HepG2 (cell line): ENCODE data around the gene PSPH. TPM values are rescaled to one million over a fixed set of nuclear protein-coding genes. Genes with fewer than 3 reads are reported as not detected.

Experiments
- ATAC-seq: fragments of 200-7000 bp; cut with Tn5 transposase; 3 replicates; pipeline ENCODE4 v1.9.1; 2020; ENCODE audit warnings: mild to moderate bottlenecking, moderate library complexity
- BruUV-seq: library from RNA; stranded (reverse); fragments of 400-500 nt; replicated peaks from 2 replicates; lab custom pipeline; 2021; lab: Mats Ljungman, UMichigan
- CTCF ChIA-PET: fragments of 300-600 bp; formaldehyde crosslinking; extraction: SDS; loops from one replicate; lab custom pipeline; 2021; ENCODE audit warnings: low total read pairs, inconsistent platforms, low intra/inter-chr PET ratio; lab: Yijun Ruan, JAX
- POLR2A ChIA-PET: fragments of 350-600 bp; sonication (Branson Sonifier 250); formaldehyde crosslinking; loops from one replicate; lab custom pipeline; 2020; ENCODE audit warnings: antibody characterized with exemption, inconsistent platforms; lab: Yijun Ruan, JAX
- DNase-seq: peaks from one replicate; pipeline ENCODE4 v3.0.0-alpha.2; 2015; ENCODE audit warnings: low spot score
- FAIRE-seq: peaks from 3 replicates; lab custom pipeline; 2011; peaks lifted over from hg19 to GRCh38; lab: Jason Lieb, UNC
- H2AFZ ChIP-seq: one replicate; pipeline ENCODE4 v1.6.1; 2011; ENCODE audit warnings: low read length, inconsistent platforms
- H3K27ac ChIP-seq: fragments of 300-600 bp; 3 replicates; pipeline ENCODE4 v1.8.0; 2011; ENCODE audit warnings: mixed run types, mild to moderate bottlenecking, mixed read lengths, low read length, inconsistent platforms; ENCODE audit not compliant: insufficient read depth; ENCODE audit errors: extremely low read length
- H3K27me3 ChIP-seq, 2 experiments: fragments of 200-600 bp in 1 of 2; 2 replicates in 1 of 2; 3 replicates in 1 of 2; pipeline versions ENCODE4 v1.6.0 to v1.8.0; 2011; ENCODE audit warnings: low read length in 2 of 2, mild to moderate bottlenecking in 2 of 2, moderate library complexity in 2 of 2, inconsistent platforms in 1 of 2; ENCODE audit not compliant: insufficient read depth in 2 of 2, control insufficient read depth in 1 of 2
- H3K36me3 ChIP-seq, 2 experiments: fragments of 200-600 bp in 1 of 2; replicated peaks in 1 of 2; 2 replicates in 1 of 2; 3 replicates in 1 of 2; pipeline versions ENCODE4 v1.5.1 to v1.8.0; 2011; ENCODE audit warnings: low read length in 2 of 2, inconsistent platforms in 1 of 2; ENCODE audit not compliant: insufficient read depth in 2 of 2, control insufficient read depth in 1 of 2
- H3K4me1 ChIP-seq: 2 replicates; pipeline ENCODE4 v1.5.1; 2012; ENCODE audit warnings: low read length, inconsistent platforms; ENCODE audit not compliant: insufficient read depth
- H3K4me2 ChIP-seq: 2 replicates; pipeline ENCODE4 v1.6.0; 2011; ENCODE audit warnings: low read depth, low read length, inconsistent platforms
- H3K4me3 ChIP-seq, 3 experiments: fragments of 200-600 bp in 1 of 3; sonication (generic), shearing (Covaris generic) in 1 of 3; replicated peaks in 1 of 3; 2 replicates each; pipeline ENCODE4 v1.5.1; 2011 to 2016; ENCODE audit warnings: low read length in 3 of 3, inconsistent platforms in 2 of 3, low read depth in 2 of 3, mild to moderate bottlenecking in 2 of 3, control low read depth in 1 of 3, mixed read lengths in 1 of 3; ENCODE audit not compliant: insufficient read depth in 1 of 3
- H3K79me2 ChIP-seq: one replicate; pipeline ENCODE4 v1.6.1; 2011; ENCODE audit warnings: low read length, inconsistent platforms; ENCODE audit not compliant: insufficient read depth
- H3K9ac ChIP-seq: 2 replicates; pipeline ENCODE4 v1.6.0; 2011; ENCODE audit warnings: mild to moderate bottlenecking, low read depth, low read length, inconsistent platforms; ENCODE audit not compliant: insufficient read depth
- H3K9me3 ChIP-seq: 2 replicates; pipeline ENCODE4 v1.5.1; 2012; ENCODE audit warnings: mild to moderate bottlenecking, low read length
- H4K20me1 ChIP-seq: 2 replicates; pipeline ENCODE4 v1.6.0; 2011; ENCODE audit warnings: inconsistent platforms, mild to moderate bottlenecking, low read length, moderate library complexity; ENCODE audit not compliant: insufficient read depth
- AGO1 ChIP-seq: fragments of 200-400 bp; formaldehyde crosslinking; IDR thresholded peaks from 2 replicates; pipeline ENCODE4 v1.6.1; 2017; ENCODE audit warnings: mild to moderate bottlenecking, low read depth, low read length, moderate library complexity; ENCODE audit not compliant: poor library complexity, severe bottlenecking
- HNF4G ChIP-seq, 2 experiments: sonication (generic) in 1 of 2; formaldehyde crosslinking in 1 of 2; IDR thresholded peaks; 2 replicates each; pipeline versions ENCODE4 v1.4.0 to v1.6.1; 2011 to 2020; ENCODE audit warnings: borderline replicate concordance in 2 of 2, low read depth in 2 of 2, mild to moderate bottlenecking in 2 of 2, low read length in 1 of 2, missing genetic modification reagents in 1 of 2, moderate library complexity in 1 of 2
- MLLT10 ChIP-seq: sonication (generic); formaldehyde crosslinking; IDR thresholded peaks from 2 replicates; pipeline ENCODE4 v1.4.0; 2020; ENCODE audit warnings: missing genetic modification reagents
- TBL1XR1 ChIP-seq: fragments of 150-350 bp; IDR thresholded peaks from 2 replicates; pipeline ENCODE4 v1.6.1; 2014; ENCODE audit warnings: borderline replicate concordance, low read length; ENCODE audit not compliant: partially characterized antibody
- ZFP36L1 ChIP-seq: sonication (generic); formaldehyde crosslinking; IDR thresholded peaks from 2 replicates; pipeline ENCODE4 v1.8.0; 2022; ENCODE audit warnings: mild to moderate bottlenecking, missing genetic modification reagents, moderate library complexity
- ZFP82 ChIP-seq: sonication (generic); formaldehyde crosslinking; IDR thresholded peaks from 2 replicates; pipeline ENCODE4 v1.5.1; 2020; ENCODE audit warnings: mild to moderate bottlenecking, missing genetic modification reagents, borderline replicate concordance
- ZNF180 ChIP-seq: sonication (generic); formaldehyde crosslinking; IDR thresholded peaks from 2 replicates; pipeline ENCODE4 v1.4.0; 2020; ENCODE audit warnings: low read depth, missing genetic modification reagents, borderline replicate concordance
- ZNF383 ChIP-seq: sonication (generic); formaldehyde crosslinking; IDR thresholded peaks from 2 replicates; pipeline ENCODE4 v1.4.0; 2020; ENCODE audit warnings: missing genetic modification reagents, mild to moderate bottlenecking, borderline replicate concordance
- ZNF552 ChIP-seq: sonication (generic); formaldehyde crosslinking; IDR thresholded peaks from 2 replicates; pipeline ENCODE4 v1.9.0; 2022; ENCODE audit warnings: missing genetic modification reagents, mild to moderate bottlenecking, borderline replicate concordance
- ZNF564 ChIP-seq: sonication (generic); formaldehyde crosslinking; IDR thresholded peaks from 2 replicates; pipeline ENCODE4 v1.8.1; 2023; ENCODE audit warnings: mild to moderate bottlenecking, missing genetic modification reagents
- WGBS: methylation state at CpG from one replicate; pipeline ENCODE4 v1.1.6; 2017; ENCODE audit warnings: low lambda C conversion rate; 5-methylcytosine and 5-hydroxymethylcytosine counted together
- in situ Hi-C: cut with HindIII; loops from 2 replicates; pipeline ENCODE4 v1.10.0; 2017; ENCODE audit warnings: low pct_unique_long_range_greater_than_20kb; ENCODE audit not compliant: extremely low pct_ligation_motif_present
- intact Hi-C: fragments of 100-400 bp; cut with micrococcal nuclease; formaldehyde crosslinking; loops from one replicate; pipeline ENCODE4 v1.10.0; 2022; ENCODE audit not compliant: unreplicated experiment
- polyA plus RNA-seq, 8 experiments: library from polyadenylated mRNA; depleted of rRNA in 3 of 8; stranded (reverse) in 7 of 8; unstranded in 1 of 8; fragments of >200 nt; fragmentation: Illumina TruSeq in 4 of 8; extraction: Trizol in 4 of 8; gene quantifications; 2 replicates each; pipeline versions ENCODE4 v1.2.1 to v1.2.3, GENCODE V29; 2011 to 2016; ENCODE audit warnings: low read depth in 4 of 8, missing spikeins in 1 of 8, mixed read lengths in 1 of 8; ENCODE audit not compliant: insufficient read depth in 1 of 8
- total RNA-seq, 5 experiments: library from RNA; depleted of rRNA; stranded (reverse); fragments of >200 nt; fragmentation: Illumina TruSeq; extraction: Trizol; gene quantifications; 2 replicates each; pipeline ENCODE4 v1.2.3, GENCODE V29; 2016; ENCODE audit warnings: low read depth in 1 of 5
- TF ChIP-seq, protein P1 (sequence below): sonication (generic); formaldehyde crosslinking; conservative IDR thresholded peaks from 2 replicates; pipeline ENCODE4 v1.4.0; 2020; ENCODE audit warnings: missing genetic modification reagents
- TF ChIP-seq, protein P2 (sequence below): sonication (generic); formaldehyde crosslinking; IDR thresholded peaks from 2 replicates; pipeline ENCODE4 v1.4.0; 2020; ENCODE audit warnings: missing genetic modification reagents
- TF ChIP-seq, protein P3 (sequence below): sonication (generic); formaldehyde crosslinking; IDR thresholded peaks from 2 replicates; pipeline ENCODE4 v1.5.1; 2020; ENCODE audit warnings: missing genetic modification reagents, mild to moderate bottlenecking, borderline replicate concordance
- TF ChIP-seq, protein P4 (sequence below): sonication (generic); formaldehyde crosslinking; IDR thresholded peaks from 2 replicates; pipeline ENCODE4 v1.4.0; 2020; ENCODE audit warnings: missing genetic modification reagents

The PSPH gene
- total and polyA plus RNA-seq, 2 of the 13 experiments (the other 11 are each of a cell fraction or from before 2014, with no cell fraction given) = 85.5 to 124 TPM

DNA sequence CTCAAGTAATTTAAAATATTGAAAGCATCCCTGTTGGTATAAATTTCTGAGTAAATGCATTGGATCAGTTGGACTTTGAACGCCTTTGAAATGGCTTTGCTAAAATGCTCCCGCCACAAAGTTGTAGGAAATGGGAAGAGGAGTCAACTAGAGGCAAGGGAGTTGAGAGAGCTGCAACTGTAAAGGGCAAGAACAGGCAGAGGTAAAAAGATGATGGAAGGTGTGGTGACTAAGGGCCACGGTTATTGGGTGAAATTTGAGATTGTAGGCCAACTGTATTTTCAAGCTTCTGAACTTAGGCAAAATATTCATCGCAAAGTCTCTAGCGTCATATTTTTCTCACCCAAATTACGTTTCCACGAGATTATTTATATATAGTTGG, 12.2 kb upstream of the PSPH start (continued):
- TF ChIP-seq, protein P1, sequence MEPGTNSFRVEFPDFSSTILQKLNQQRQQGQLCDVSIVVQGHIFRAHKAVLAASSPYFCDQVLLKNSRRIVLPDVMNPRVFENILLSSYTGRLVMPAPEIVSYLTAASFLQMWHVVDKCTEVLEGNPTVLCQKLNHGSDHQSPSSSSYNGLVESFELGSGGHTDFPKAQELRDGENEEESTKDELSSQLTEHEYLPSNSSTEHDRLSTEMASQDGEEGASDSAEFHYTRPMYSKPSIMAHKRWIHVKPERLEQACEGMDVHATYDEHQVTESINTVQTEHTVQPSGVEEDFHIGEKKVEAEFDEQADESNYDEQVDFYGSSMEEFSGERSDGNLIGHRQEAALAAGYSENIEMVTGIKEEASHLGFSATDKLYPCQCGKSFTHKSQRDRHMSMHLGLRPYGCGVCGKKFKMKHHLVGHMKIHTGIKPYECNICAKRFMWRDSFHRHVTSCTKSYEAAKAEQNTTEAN (CRISPR knock-in tag) = no peak
- TF ChIP-seq, protein P2, sequence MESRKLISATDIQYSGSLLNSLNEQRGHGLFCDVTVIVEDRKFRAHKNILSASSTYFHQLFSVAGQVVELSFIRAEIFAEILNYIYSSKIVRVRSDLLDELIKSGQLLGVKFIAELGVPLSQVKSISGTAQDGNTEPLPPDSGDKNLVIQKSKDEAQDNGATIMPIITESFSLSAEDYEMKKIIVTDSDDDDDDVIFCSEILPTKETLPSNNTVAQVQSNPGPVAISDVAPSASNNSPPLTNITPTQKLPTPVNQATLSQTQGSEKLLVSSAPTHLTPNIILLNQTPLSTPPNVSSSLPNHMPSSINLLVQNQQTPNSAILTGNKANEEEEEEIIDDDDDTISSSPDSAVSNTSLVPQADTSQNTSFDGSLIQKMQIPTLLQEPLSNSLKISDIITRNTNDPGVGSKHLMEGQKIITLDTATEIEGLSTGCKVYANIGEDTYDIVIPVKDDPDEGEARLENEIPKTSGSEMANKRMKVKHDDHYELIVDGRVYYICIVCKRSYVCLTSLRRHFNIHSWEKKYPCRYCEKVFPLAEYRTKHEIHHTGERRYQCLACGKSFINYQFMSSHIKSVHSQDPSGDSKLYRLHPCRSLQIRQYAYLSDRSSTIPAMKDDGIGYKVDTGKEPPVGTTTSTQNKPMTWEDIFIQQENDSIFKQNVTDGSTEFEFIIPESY (CRISPR knock-in tag) = peak; percentile 50
- TF ChIP-seq ZNF383 (CRISPR knock-in tag) = 0 out of 2 replicates have a peak, but pooled peaks have one; percentile 27
- TF ChIP-seq HNF4G (IDR thresholded peaks at IDR 0.05; ENCODE audit: borderline replicate concordance, low read depth, low read length) = peak; percentile 34; the same call in 1 of the 2 replicates
- TF ChIP-seq HNF4G (CRISPR knock-in tag; IDR thresholded peaks at IDR 0.05; ENCODE audit: borderline replicate concordance, low read depth) = no peak

DNA sequence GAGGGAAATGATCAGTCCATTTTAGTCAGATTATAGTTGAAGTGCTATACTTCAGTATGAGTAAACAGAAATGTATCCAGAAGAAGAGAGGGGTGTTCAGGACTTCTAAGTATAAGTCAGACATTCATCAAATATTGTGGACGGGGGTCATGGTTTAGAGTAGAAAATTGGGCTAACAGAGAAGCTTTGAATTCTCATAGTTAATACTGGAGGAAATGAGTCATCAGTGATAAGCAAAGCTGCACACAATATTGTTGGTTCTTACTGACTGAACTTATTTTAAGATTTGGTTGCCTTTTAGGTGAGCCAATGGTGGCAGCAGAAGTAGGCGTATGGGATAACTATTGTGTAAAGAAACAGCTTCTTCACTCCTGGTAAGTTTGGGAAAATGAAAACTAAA, 11.1 kb upstream of the PSPH start:
- Histone ChIP-seq H3K9ac (no peak overlapping the region), H2AFZ (no peak overlapping the region), H3K79me2 (peaks cover 8% of the 10 kb centered on the region), H3K4me3 (no peak overlapping the region; a peak in 1 of 6 replicates), H3K4me2 (peak overlapping the region; percentile 15; the same call in 1 of the 2 replicates), H3K36me3 (peaks cover 3 to 41% of the 10 kb centered on the region in 2 experiments), H3K9me3 (no peaks in the 10 kb centered on the region), H3K27me3 (no peaks in the 10 kb centered on the region), H3K4me1 (peaks cover 80% of the 10 kb centered on the region), H3K27ac (peak overlapping the region; percentile 47), H4K20me1 (peaks cover 4% of the 10 kb centered on the region; the same call in 1 of the 2 replicates)
- CTCF ChIA-PET = no interaction called here
- in situ Hi-C loops (no loop called here), intact Hi-C loops (loop anchor here (1.0 to 2.0 kb wide), 2 partner anchors 11 to 34 kb away; partner anchors contain the start of genes CCT6A and PSPH)
- DNase-seq = peak; percentile 71
- POLR2A ChIA-PET = interaction anchor here (0.9 to 6.7 kb wide), 7 partner anchors 9 to 97 kb away, joined by 3 to 144 read pairs (median 21); partner anchors contain the start of genes CCT6A, NIPSNAP2 and PSPH
- no TSS peak for BruUV-seq
- FAIRE-seq = no peak
- 54% methylated on average over 2 of the region's 2 CpGs for WGBS
- ATAC-seq = no peak
- TF ChIP-seq MLLT10 (no peak), TBL1XR1 (no peak), ZFP82 (CRISPR knock-in tag) (no peak), ZNF564 (CRISPR knock-in tag) (no peak), AGO1 (no peak), ZNF552 (CRISPR knock-in tag) (no peak), ZFP36L1 (CRISPR knock-in tag) (no peak), ZNF180 (CRISPR knock-in tag) (no peak)
- TF ChIP-seq, protein P3, sequence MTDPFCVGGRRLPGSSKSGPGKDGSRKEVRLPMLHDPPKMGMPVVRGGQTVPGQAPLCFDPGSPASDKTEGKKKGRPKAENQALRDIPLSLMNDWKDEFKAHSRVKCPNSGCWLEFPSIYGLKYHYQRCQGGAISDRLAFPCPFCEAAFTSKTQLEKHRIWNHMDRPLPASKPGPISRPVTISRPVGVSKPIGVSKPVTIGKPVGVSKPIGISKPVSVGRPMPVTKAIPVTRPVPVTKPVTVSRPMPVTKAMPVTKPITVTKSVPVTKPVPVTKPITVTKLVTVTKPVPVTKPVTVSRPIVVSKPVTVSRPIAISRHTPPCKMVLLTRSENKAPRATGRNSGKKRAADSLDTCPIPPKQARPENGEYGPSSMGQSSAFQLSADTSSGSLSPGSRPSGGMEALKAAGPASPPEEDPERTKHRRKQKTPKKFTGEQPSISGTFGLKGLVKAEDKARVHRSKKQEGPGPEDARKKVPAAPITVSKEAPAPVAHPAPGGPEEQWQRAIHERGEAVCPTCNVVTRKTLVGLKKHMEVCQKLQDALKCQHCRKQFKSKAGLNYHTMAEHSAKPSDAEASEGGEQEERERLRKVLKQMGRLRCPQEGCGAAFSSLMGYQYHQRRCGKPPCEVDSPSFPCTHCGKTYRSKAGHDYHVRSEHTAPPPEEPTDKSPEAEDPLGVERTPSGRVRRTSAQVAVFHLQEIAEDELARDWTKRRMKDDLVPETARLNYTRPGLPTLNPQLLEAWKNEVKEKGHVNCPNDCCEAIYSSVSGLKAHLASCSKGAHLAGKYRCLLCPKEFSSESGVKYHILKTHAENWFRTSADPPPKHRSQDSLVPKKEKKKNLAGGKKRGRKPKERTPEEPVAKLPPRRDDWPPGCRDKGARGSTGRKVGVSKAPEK (CRISPR knock-in tag) = no peak
- TF ChIP-seq, protein P4, sequence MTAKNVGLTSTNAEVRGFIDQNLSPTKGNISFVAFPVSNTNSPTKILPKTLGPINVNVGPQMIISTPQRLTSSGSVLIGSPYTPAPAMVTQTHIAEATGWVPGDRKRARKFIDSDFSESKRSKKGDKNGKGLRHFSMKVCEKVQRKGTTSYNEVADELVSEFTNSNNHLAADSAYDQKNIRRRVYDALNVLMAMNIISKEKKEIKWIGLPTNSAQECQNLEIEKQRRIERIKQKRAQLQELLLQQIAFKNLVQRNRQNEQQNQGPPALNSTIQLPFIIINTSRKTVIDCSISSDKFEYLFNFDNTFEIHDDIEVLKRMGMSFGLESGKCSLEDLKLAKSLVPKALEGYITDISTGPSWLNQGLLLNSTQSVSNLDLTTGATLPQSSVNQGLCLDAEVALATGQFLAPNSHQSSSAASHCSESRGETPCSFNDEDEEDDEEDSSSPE = no peak
